WERI-Rb-1 (cell line): Measurements from ENCODE around the gene ADRA2C.

ENCODE experiments used
- DNase-seq: peaks from one replicate; pipeline ENCODE4 v3.0.0-alpha.2; 2020
- H3K27ac ChIP-seq: fragments of 250-450 bp; sonication (Bioruptor Pico); 2 replicates; pipeline ENCODE4 v1.5.1; 2020; ENCODE audit warnings: mild to moderate bottlenecking, moderate library complexity
- H3K27me3 ChIP-seq: fragments of 250-450 bp; sonication (Bioruptor Pico); 2 replicates; pipeline ENCODE4 v1.5.1; 2021; ENCODE audit warnings: mild to moderate bottlenecking, low read depth, moderate library complexity; ENCODE audit not compliant: insufficient read depth, severe bottlenecking
- H3K36me3 ChIP-seq: fragments of 250-450 bp; sonication (Bioruptor Pico); 2 replicates; pipeline ENCODE4 v1.5.1; 2020; ENCODE audit warnings: mild to moderate bottlenecking, moderate library complexity
- H3K4me3 ChIP-seq: 2 replicates; pipeline ENCODE4 v1.5.1; 2011; ENCODE audit warnings: low read depth, mild to moderate bottlenecking, control low read depth, low read length
- H3K9me3 ChIP-seq: fragments of 250-450 bp; sonication (Bioruptor Pico); 2 replicates; pipeline ENCODE4 v1.5.1; 2021; ENCODE audit warnings: mild to moderate bottlenecking, moderate library complexity; ENCODE audit not compliant: severe bottlenecking
- CTCF ChIP-seq: IDR thresholded peaks from 2 replicates; pipeline ENCODE4 v1.5.1; 2011; ENCODE audit warnings: low read depth, mild to moderate bottlenecking, control low read depth, inconsistent platforms, low read length

The ADRA2C gene

GRCh38 chr4:3744901-3745300, 21.3 kb upstream of the ADRA2C start:
- H3K9me3 ChIP-seq, result peaks cover 12% of the 10 kb centered on the region
- H3K27ac ChIP-seq, result no peak overlapping the region
- H3K27me3 ChIP-seq, result no peaks in the 10 kb centered on the region
- TF ChIP-seq CTCF, result no peak
- no peak for DNase-seq
- H3K36me3 ChIP-seq, result no peaks in the 10 kb centered on the region
- H3K4me3 ChIP-seq, result no peak overlapping the region

GRCh38 chr4:3745886-3746656, 20.1 kb upstream of the ADRA2C start:
- H3K4me3 ChIP-seq, result no peak overlapping the region
- H3K27ac ChIP-seq, result no peak overlapping the region
- no peaks in the 10 kb centered on the region for H3K27me3 ChIP-seq
- H3K36me3 ChIP-seq, result no peaks in the 10 kb centered on the region
- no peak for DNase-seq
- peaks cover 12% of the 10 kb centered on the region for H3K9me3 ChIP-seq
- no peak for TF ChIP-seq CTCF

DNA sequence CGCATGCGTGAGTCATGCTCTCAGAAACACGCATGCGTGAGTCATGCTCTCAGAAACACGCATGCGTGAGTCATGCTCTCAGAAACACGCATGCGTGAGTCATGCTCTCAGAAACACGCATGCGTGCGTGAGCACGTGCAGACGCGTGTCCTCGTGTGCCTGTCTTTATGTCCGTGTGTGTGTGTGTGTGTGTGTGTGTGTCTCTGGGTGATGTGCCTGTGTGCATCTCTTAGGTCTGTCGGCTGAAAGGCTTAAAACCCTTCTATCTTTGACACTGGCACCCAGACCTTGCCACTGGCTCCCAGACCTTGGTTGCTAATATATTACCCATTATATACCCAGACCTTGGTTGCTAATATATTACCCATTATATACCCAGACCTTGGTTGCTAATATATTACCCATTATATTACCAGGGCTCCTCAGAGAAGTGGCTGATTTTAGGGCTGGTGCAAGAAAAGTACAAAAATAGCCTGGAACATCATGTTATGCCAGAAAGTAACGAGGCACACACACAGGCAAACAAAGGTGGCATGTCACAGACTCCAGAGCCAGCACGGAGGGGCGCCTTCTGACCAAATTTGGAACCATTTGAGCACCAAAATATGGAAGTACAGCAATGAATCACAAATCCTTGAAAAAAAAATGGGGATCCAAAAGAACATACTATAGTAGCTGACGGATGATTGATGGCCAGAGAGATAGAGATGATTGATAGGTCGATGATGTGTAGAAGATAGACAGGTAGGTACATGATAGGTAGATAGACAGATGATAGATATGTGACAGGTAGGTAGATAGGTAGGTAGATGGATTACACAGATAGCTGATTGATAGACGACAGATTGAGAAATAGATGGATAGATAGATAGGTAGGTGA, 19.2 kb upstream of the ADRA2C start:
- H3K27ac ChIP-seq, result no peak overlapping the region
- H3K9me3 ChIP-seq, result peaks cover 11% of the 10 kb centered on the region
- no peak for TF ChIP-seq CTCF
- no peaks in the 10 kb centered on the region for H3K36me3 ChIP-seq
- H3K27me3 ChIP-seq, result no peaks in the 10 kb centered on the region
- DNase-seq, result no peak
- no peak overlapping the region for H3K4me3 ChIP-seq

DNA sequence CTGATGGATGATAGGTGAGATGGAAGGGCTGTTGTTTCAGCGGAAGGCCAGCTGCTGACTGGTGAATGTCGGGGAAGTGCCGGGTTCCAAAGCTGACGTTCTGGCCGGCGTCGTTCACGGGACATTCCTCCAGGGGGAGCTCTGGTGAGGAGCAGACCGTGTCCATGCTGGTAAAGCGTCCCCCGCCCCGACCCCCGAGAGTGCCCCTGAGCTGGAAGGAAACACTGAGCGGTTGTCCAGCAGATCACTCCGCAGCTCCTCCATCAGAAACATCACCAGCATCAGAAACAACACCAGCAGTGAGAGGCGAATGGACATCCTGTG, 18.6 kb upstream of the ADRA2C start:
- peak; percentile 39 for DNase-seq
- no peak overlapping the region for H3K4me3 ChIP-seq
- peak; percentile 72 for TF ChIP-seq CTCF
- peaks cover 5% of the 10 kb centered on the region for H3K9me3 ChIP-seq
- no peaks in the 10 kb centered on the region for H3K36me3 ChIP-seq
- H3K27me3 ChIP-seq, result no peaks in the 10 kb centered on the region
- H3K27ac ChIP-seq, result no peak overlapping the region

DNA sequence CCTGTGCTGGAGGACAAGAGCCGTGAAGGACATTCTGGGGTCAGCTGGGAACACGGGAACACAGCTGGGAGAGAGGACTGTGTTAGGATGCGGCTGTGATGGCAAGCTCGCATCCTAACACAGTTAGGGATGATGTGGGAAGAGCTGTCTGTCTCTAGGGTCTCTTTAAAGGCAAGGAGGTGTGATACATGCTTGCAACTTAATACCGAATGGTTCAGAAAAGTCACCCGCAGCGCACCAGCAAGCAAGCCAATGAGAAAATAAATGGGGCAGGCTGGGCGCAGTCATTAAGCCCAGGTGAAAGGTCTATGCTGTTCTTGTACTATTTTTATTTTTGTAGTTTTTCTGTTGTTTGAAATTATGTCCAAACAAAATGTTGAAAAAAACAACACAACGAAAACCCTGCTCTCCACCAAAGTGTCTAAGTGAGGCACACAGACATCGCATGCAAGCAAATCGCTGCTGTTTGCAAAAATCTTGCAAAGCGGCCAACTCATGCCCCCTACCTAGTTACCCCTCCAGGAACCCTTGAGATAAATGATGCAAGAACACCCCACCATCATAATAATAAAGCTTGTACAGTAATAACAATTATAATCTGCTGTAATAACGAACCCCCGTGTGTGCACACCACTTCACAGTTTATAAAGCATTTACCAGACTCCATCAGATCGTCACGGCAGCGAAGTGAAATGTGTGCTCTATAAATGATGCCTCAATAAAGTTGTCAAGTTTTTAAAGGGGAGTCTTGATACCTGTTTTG, 17.9 kb upstream of the ADRA2C start:
- H3K9me3 ChIP-seq, result no peaks in the 10 kb centered on the region
- no peaks in the 10 kb centered on the region for H3K27me3 ChIP-seq
- no peaks in the 10 kb centered on the region for H3K36me3 ChIP-seq
- no peak for TF ChIP-seq CTCF
- H3K27ac ChIP-seq, result no peak overlapping the region
- H3K4me3 ChIP-seq, result no peak overlapping the region
- DNase-seq, result no peak
